SK-N-SH (cell line): ENCODE results near the gene ZMYND15. TPM values are rescaled to one million over a fixed set of nuclear protein-coding genes. Genes with fewer than 3 reads are reported as not detected.

Experiments used
- CTCF ChIA-PET: fragments of 300-600, 350-600 bp; formaldehyde crosslinking; extraction: SDS; loops from one replicate; lab custom pipeline; 2021; lab: Yijun Ruan, JAX
- POLR2A ChIA-PET: fragments of 350-600 bp; sonication (Branson Sonifier 250); formaldehyde crosslinking; extraction: SDS; loops from one replicate; lab custom pipeline; 2020; ENCODE audit warnings: antibody characterized with exemption, inconsistent platforms; lab: Yijun Ruan, JAX
- DNase-seq: peaks from one replicate; pipeline ENCODE4 v3.0.0; 2012
- H2AFZ ChIP-seq: fragments of 200-600 bp; sonication (generic); 2 replicates; pipeline ENCODE4 v1.8.1; 2016; ENCODE audit warnings: antibody characterized with exemption, mild to moderate bottlenecking, low read depth
- H3F3A ChIP-seq: fragments of 200-600 bp; sonication (generic); replicated peaks from 2 replicates; pipeline ENCODE3; 2016; ENCODE audit warnings: antibody characterized with exemption, mild to moderate bottlenecking; ENCODE audit not compliant: insufficient read depth
- H3K27ac ChIP-seq, 2 experiments: fragments of 200-500 bp in 1 of 2; fragments of 200-600 bp in 1 of 2; sonication (Bioruptor generic) in 1 of 2; sonication (generic), shearing (Covaris generic) in 1 of 2; 2 replicates each; pipeline versions ENCODE4 v1.5.1 to v1.6.1; 2014 to 2016; ENCODE audit warnings: low read depth in 2 of 2, inconsistent platforms in 1 of 2, low read length in 1 of 2, mild to moderate bottlenecking in 1 of 2, mixed read lengths in 1 of 2
- H3K27me3 ChIP-seq: fragments of 200-600 bp; sonication (generic), shearing (Covaris generic); 2 replicates; pipeline ENCODE4 v1.6.1; 2016; ENCODE audit warnings: mixed run types; ENCODE audit not compliant: insufficient read depth
- H3K36me3 ChIP-seq, 2 experiments: fragments of 200-500 bp in 1 of 2; fragments of 200-600 bp in 1 of 2; sonication (Bioruptor generic) in 1 of 2; sonication (generic) in 1 of 2; replicated peaks in 1 of 2; 2 replicates each; pipeline versions ENCODE3 to v1.5.1; 2014 to 2016; ENCODE audit warnings: low read length in 1 of 2, mild to moderate bottlenecking in 1 of 2; ENCODE audit not compliant: insufficient read depth in 2 of 2, control insufficient read depth in 1 of 2
- H3K4me1 ChIP-seq, 2 experiments: fragments of 200-500 bp in 1 of 2; fragments of 200-600 bp in 1 of 2; sonication (Bioruptor generic) in 1 of 2; sonication (generic), shearing (Covaris generic) in 1 of 2; 2 replicates each; pipeline versions ENCODE4 v1.5.1 to v1.6.1; 2014 to 2016; ENCODE audit warnings: low read depth in 1 of 2, low read length in 1 of 2, mixed run types in 1 of 2; ENCODE audit not compliant: insufficient read depth in 2 of 2, control insufficient read depth in 1 of 2
- H3K4me2 ChIP-seq: fragments of 200-600 bp; sonication (generic), shearing (Covaris generic); 2 replicates; pipeline ENCODE4 v1.6.1; 2017; ENCODE audit warnings: mixed run types
- H3K4me3 ChIP-seq, 2 experiments: fragments of 200-500 bp in 1 of 2; fragments of 200-600 bp in 1 of 2; sonication (Bioruptor generic) in 1 of 2; sonication (generic), shearing (Covaris generic) in 1 of 2; 2 replicates each; pipeline versions ENCODE4 v1.5.1 to v1.8.1; 2014 to 2016; ENCODE audit warnings: low read depth in 2 of 2, inconsistent platforms in 1 of 2, low read length in 1 of 2, mild to moderate bottlenecking in 1 of 2, mixed read lengths in 1 of 2, moderate library complexity in 1 of 2
- H3K79me2 ChIP-seq: fragments of 200-600 bp; sonication (generic); 2 replicates; pipeline ENCODE4 v1.8.1; 2017; ENCODE audit warnings: mild to moderate bottlenecking; ENCODE audit not compliant: insufficient read depth
- H3K9ac ChIP-seq: fragments of 200-600 bp; sonication (generic); 2 replicates; pipeline ENCODE4 v1.6.1; 2017; ENCODE audit warnings: mixed run types
- H3K9me2 ChIP-seq: fragments of 200-600 bp; sonication (generic); 2 replicates; pipeline ENCODE4 v1.6.1; 2017; ENCODE audit warnings: mixed run types
- H3K9me3 ChIP-seq: fragments of 200-600 bp; sonication (generic); 2 replicates; pipeline ENCODE4 v1.6.1; 2017; ENCODE audit warnings: mixed run types, mild to moderate bottlenecking, moderate library complexity
- H4K20me1 ChIP-seq: fragments of 200-600 bp; sonication (generic); 2 replicates; pipeline ENCODE4 v1.6.1; 2017; ENCODE audit warnings: mild to moderate bottlenecking, mixed run types; ENCODE audit not compliant: insufficient read depth
- CHD2 ChIP-seq: fragments of 150-350 bp; IDR thresholded peaks from 2 replicates; pipeline ENCODE4 v1.6.1; 2018; ENCODE audit warnings: low read length; ENCODE audit not compliant: partially characterized antibody
- ELF1 ChIP-seq: IDR thresholded peaks from 2 replicates; pipeline ENCODE4 v1.4.0; 2012
- FOXJ3 ChIP-seq: sonication (generic); formaldehyde crosslinking; IDR thresholded peaks from 2 replicates; pipeline ENCODE4 v1.5.1; 2020; ENCODE audit warnings: mild to moderate bottlenecking, missing genetic modification reagents
- MXI1 ChIP-seq: IDR thresholded peaks from 2 replicates; pipeline ENCODE4 v1.6.1; 2012; ENCODE audit warnings: mild to moderate bottlenecking, low read depth, low read length, improper control_type of control experiment
- NFIC ChIP-seq: IDR thresholded peaks from 2 replicates; pipeline ENCODE4 v1.4.0; 2012; ENCODE audit warnings: borderline replicate concordance
- NRF1 ChIP-seq: IDR thresholded peaks from 2 replicates; pipeline ENCODE4 v1.6.1; 2012; ENCODE audit warnings: low read depth, mild to moderate bottlenecking, low read length
- POLR2AphosphoS5 ChIP-seq: IDR thresholded peaks from 2 replicates; pipeline ENCODE4 v1.6.1; 2012; ENCODE audit warnings: low read depth, low read length
- RAD21 ChIP-seq: IDR thresholded peaks from 2 replicates; pipeline ENCODE4 v1.6.1; 2012; ENCODE audit warnings: mild to moderate bottlenecking, low read length
- RXRA ChIP-seq: IDR thresholded peaks from 2 replicates; pipeline ENCODE4 v1.4.0; 2012; ENCODE audit warnings: low read depth, mild to moderate bottlenecking, borderline replicate concordance
- WGBS: methylation state at CpG from one replicate; pipeline ENCODE4 v1.1.6; 2017; ENCODE audit warnings: low lambda C conversion rate; 5-methylcytosine and 5-hydroxymethylcytosine counted together
- polyA plus RNA-seq, 3 experiments: library from polyadenylated mRNA; depleted of rRNA; stranded (reverse); fragments of >200 nt; gene quantifications; 2 replicates each; pipeline ENCODE4 v1.2.3, GENCODE V29; 2012
- TF ChIP-seq, protein P1 (sequence below): IDR thresholded peaks from 2 replicates; pipeline ENCODE4 v1.4.0; 2012; ENCODE audit warnings: low read depth, borderline replicate concordance
- TF ChIP-seq, protein P2 (sequence below): IDR thresholded peaks from 2 replicates; pipeline ENCODE4; 2012
- TF ChIP-seq, protein P3 (sequence below): IDR thresholded peaks from 2 replicates; pipeline ENCODE4 v1.4.0; 2012; ENCODE audit warnings: low read depth, borderline replicate concordance
- TF ChIP-seq, protein P4 (sequence below): IDR thresholded peaks from 2 replicates; pipeline ENCODE4 v1.4.0; 2012; ENCODE audit warnings: low read depth

The ZMYND15 gene
- polyA plus RNA-seq, 1 of the 3 experiments (the other 2 are of a cell fraction): 0.08 TPM

DNA sequence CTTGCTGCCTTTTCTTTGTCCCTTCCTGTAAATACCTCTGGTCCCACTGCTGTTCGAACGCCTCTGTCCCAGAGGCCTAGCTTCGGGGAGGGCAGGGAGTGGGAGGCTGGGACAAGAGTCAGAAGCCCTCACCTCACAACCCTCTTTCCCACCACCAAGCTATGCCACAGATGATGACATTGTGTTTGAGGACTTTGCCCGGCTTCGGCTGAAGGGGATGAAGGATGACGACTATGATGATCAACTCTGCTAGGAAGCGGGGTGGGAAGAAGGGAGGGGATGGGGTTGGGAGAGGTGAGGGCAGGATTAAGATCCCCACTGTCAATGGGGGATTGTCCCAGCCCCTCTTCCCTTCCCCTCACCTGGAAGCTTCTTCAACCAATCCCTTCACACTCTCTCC is 18.8 kb upstream of the ZMYND15 start:
- ChIA-PET CTCF (interaction anchor here (0.6 kb wide), 1 partner anchor 325 kb away, joined by 3 read pairs; no protein-coding TSS in a partner anchor), POLR2A (interaction anchor here (1.0 kb wide), 1 partner anchor 11 kb away, joined by 3 read pairs; the partner anchor contains the start of gene ARRB2)
- Histone ChIP-seq H3K4me2 (no peak overlapping the region), H3K36me3 (peaks cover 0 to 4% of the 10 kb centered on the region in 2 experiments), H3K27me3 (no peaks in the 10 kb centered on the region), H3K9ac (no peak overlapping the region), H3K27ac (no peak overlapping the region), H3K9me2 (no peaks in the 10 kb centered on the region), H4K20me1 (no peaks in the 10 kb centered on the region), H3K79me2 (no peaks in the 10 kb centered on the region), H3K4me3 (no peak overlapping the region), H2AFZ (no peak overlapping the region), H3K4me1 (no peaks in the 10 kb centered on the region), H3K9me3 (no peaks in the 10 kb centered on the region), H3F3A (peaks cover 5% of the 10 kb centered on the region)
- WGBS: 86% methylated on average over 7 of the region's 7 CpGs
- no peak for DNase-seq
- no peak for TF ChIP-seq NFIC
- TF ChIP-seq RXRA: no peak
- TF ChIP-seq FOXJ3 (CRISPR knock-in tag): no peak
- TF ChIP-seq POLR2AphosphoS5: no peak
- TF ChIP-seq, protein P1, sequence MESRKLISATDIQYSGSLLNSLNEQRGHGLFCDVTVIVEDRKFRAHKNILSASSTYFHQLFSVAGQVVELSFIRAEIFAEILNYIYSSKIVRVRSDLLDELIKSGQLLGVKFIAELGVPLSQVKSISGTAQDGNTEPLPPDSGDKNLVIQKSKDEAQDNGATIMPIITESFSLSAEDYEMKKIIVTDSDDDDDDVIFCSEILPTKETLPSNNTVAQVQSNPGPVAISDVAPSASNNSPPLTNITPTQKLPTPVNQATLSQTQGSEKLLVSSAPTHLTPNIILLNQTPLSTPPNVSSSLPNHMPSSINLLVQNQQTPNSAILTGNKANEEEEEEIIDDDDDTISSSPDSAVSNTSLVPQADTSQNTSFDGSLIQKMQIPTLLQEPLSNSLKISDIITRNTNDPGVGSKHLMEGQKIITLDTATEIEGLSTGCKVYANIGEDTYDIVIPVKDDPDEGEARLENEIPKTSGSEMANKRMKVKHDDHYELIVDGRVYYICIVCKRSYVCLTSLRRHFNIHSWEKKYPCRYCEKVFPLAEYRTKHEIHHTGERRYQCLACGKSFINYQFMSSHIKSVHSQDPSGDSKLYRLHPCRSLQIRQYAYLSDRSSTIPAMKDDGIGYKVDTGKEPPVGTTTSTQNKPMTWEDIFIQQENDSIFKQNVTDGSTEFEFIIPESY: no peak
- no peak for TF ChIP-seq RAD21
- TF ChIP-seq CHD2: no peak
- TF ChIP-seq, protein P2, sequence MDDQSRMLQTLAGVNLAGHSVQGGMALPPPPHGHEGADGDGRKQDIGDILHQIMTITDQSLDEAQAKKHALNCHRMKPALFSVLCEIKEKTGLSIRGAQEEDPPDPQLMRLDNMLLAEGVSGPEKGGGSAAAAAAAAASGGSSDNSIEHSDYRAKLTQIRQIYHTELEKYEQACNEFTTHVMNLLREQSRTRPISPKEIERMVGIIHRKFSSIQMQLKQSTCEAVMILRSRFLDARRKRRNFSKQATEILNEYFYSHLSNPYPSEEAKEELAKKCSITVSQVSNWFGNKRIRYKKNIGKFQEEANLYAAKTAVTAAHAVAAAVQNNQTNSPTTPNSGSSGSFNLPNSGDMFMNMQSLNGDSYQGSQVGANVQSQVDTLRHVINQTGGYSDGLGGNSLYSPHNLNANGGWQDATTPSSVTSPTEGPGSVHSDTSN: no peak
- TF ChIP-seq, protein P3, sequence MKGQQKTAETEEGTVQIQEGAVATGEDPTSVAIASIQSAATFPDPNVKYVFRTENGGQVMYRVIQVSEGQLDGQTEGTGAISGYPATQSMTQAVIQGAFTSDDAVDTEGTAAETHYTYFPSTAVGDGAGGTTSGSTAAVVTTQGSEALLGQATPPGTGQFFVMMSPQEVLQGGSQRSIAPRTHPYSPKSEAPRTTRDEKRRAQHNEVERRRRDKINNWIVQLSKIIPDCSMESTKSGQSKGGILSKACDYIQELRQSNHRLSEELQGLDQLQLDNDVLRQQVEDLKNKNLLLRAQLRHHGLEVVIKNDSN: no peak
- no peak for TF ChIP-seq ELF1
- no peak for TF ChIP-seq MXI1
- TF ChIP-seq, protein P4, sequence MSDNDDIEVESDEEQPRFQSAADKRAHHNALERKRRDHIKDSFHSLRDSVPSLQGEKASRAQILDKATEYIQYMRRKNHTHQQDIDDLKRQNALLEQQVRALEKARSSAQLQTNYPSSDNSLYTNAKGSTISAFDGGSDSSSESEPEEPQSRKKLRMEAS: no peak
- no peak for TF ChIP-seq NRF1
